Bronchial epithelial cell (primary cell): ENCODE results near the gene MYB. TPM values are rescaled to one million over a fixed set of nuclear protein-coding genes. Genes with fewer than 3 reads are reported as not detected.
"Not testable (repeated sequence)": the region's sequence is repeated elsewhere in the genome, so short reads cannot be mapped to it uniquely, and the experiment has no call there.

Experiments
- DNase-seq: peaks from one replicate; pipeline ENCODE4 v3.0.0-alpha.2; 2010; ENCODE audit warnings: low read depth
- FAIRE-seq: peaks from 2 replicates; lab custom pipeline; 2011; peaks lifted over from hg19 to GRCh38; lab: Jason Lieb, UNC
- H3K27me3 ChIP-seq: 2 replicates; pipeline ENCODE4 v1.5.1; 2011; ENCODE audit warnings: low read length; ENCODE audit not compliant: control insufficient read depth, insufficient read depth
- H3K36me3 ChIP-seq: 2 replicates; pipeline ENCODE4 v1.5.1; 2011; ENCODE audit warnings: low read length; ENCODE audit not compliant: control insufficient read depth, insufficient read depth
- H3K4me3 ChIP-seq: 2 replicates; pipeline ENCODE4 v1.5.1; 2011; ENCODE audit warnings: mild to moderate bottlenecking, low read depth, low read length, control low read depth
- CTCF ChIP-seq: IDR thresholded peaks from 2 replicates; pipeline ENCODE4 v1.5.1; 2011; ENCODE audit warnings: mild to moderate bottlenecking, moderate library complexity, low read length, control low read depth, inconsistent platforms; ENCODE audit not compliant: insufficient read depth, severe bottlenecking
- total RNA-seq: library from RNA; depleted of rRNA; stranded (reverse); fragments of >200 nt; gene quantifications from 2 replicates; pipeline ENCODE4 v1.2.1, GENCODE V29; 2014

The MYB gene
- total RNA-seq, 1 donor from 2014 or later, result under 0.01 TPM

- Histone ChIP-seq H3K36me3 (no peaks in the 10 kb centered on the region), H3K27me3 (no peaks in the 10 kb centered on the region), H3K4me3 (no peak overlapping the region)
- DNase-seq, result no peak
- FAIRE-seq, result no peak
- TF ChIP-seq CTCF, result no peak
Measured at GRCh38 chr6:135236319-135236718, 55.2 kb downstream of the MYB start.

GRCh38 chr6:135236732-135237131, 55.6 kb downstream of the MYB start:
- Histone ChIP-seq H3K27me3 (no peaks in the 10 kb centered on the region), H3K4me3 (no peak overlapping the region), H3K36me3 (no peaks in the 10 kb centered on the region)
- TF ChIP-seq CTCF, result no peak
- no peak for DNase-seq
- FAIRE-seq, result no peak

GRCh38 chr6:135240711-135241110, 59.6 kb downstream of the MYB start:
- Histone ChIP-seq H3K27me3 (no peaks in the 10 kb centered on the region), H3K4me3 (no peak overlapping the region), H3K36me3 (no peaks in the 10 kb centered on the region)
- FAIRE-seq, result no peak
- no peak for TF ChIP-seq CTCF
- DNase-seq, result no peak

- DNase-seq (peak; percentile 35), FAIRE-seq (no peak)
- no peak for TF ChIP-seq CTCF
- H3K36me3 ChIP-seq, result no peaks in the 10 kb centered on the region
- no peak overlapping the region for H3K4me3 ChIP-seq
- no peaks in the 10 kb centered on the region for H3K27me3 ChIP-seq
Measured at GRCh38 chr6:135243871-135244796, 63.0 kb downstream of the MYB start.

GRCh38 chr6:135244805-135245204, 63.7 kb downstream of the MYB start:
- FAIRE-seq, result no peak

GRCh38 chr6:135246412-135247012, 65.4 kb downstream of the MYB start:
- not testable (repeated sequence) for H3K4me3 ChIP-seq, H3K27me3 ChIP-seq, FAIRE-seq, H3K36me3 ChIP-seq, DNase-seq

More at GRCh38 chr6:135244805-135245204, 63.7 kb downstream of the MYB start:
- no peak for DNase-seq
- H3K27me3 ChIP-seq, result no peaks in the 10 kb centered on the region
- TF ChIP-seq CTCF, result no peak
- no peak overlapping the region for H3K4me3 ChIP-seq
- no peaks in the 10 kb centered on the region for H3K36me3 ChIP-seq
